Immature natural killer cell (primary cell): ENCODE data around the gene ZNF74. TPM values are rescaled to one million over a fixed set of nuclear protein-coding genes. Genes with fewer than 3 reads are reported as not detected.

ENCODE experiments used
- DNase-seq, 3 donors: peaks; one replicate each; pipeline ENCODE4 v3.0.0; 2022; ENCODE audit warnings: mixed read lengths in 1 of 3
- H3K27ac Mint-ChIP-seq, 6 donors: one replicate each; pipeline ENCODE4 v1.8.0; 2020; ENCODE audit warnings: mixed read lengths in 6 of 6, mild to moderate bottlenecking in 5 of 6, inconsistent platforms in 4 of 6, moderate library complexity in 3 of 6
- H3K27me3 Mint-ChIP-seq, 3 donors: one replicate each; pipeline ENCODE4 v1.8.0; 2020 to 2021; ENCODE audit warnings: low read depth in 3 of 3, mild to moderate bottlenecking in 3 of 3, mixed read lengths in 3 of 3, moderate library complexity in 3 of 3, inconsistent platforms in 1 of 3
- H3K36me3 Mint-ChIP-seq, 3 donors: one replicate each; pipeline ENCODE4 v1.8.0; 2020; ENCODE audit warnings: mixed read lengths in 3 of 3, inconsistent platforms in 2 of 3, mild to moderate bottlenecking in 2 of 3
- H3K4me1 Mint-ChIP-seq, 2 donors: one replicate each; pipeline ENCODE4 v1.8.0; 2020; ENCODE audit warnings: inconsistent platforms in 2 of 2, mild to moderate bottlenecking in 2 of 2, mixed read lengths in 2 of 2, moderate library complexity in 1 of 2
- H3K4me3 Mint-ChIP-seq, 5 donors: one replicate each; pipeline ENCODE4 v1.8.0; 2020; ENCODE audit warnings: mild to moderate bottlenecking in 5 of 5, mixed read lengths in 5 of 5, inconsistent platforms in 3 of 5, moderate library complexity in 3 of 5
- H3K9me3 Mint-ChIP-seq, 6 donors: one replicate each; pipeline ENCODE4 v1.8.0; 2020; ENCODE audit warnings: mild to moderate bottlenecking in 6 of 6, mixed read lengths in 6 of 6, inconsistent platforms in 4 of 6, moderate library complexity in 3 of 6
- polyA plus RNA-seq, 3 donors: library from polyadenylated mRNA; unstranded; fragments of 300-500 nt; fragmentation: Illumina TruSeq; gene quantifications; one replicate each; pipeline ENCODE4 v1.2.3, GENCODE V29; 2021

Gene ZNF74
- polyA plus RNA-seq, 3 donors from 2014 or later = 2.0 to 16.8 (median 6.7) TPM

DNA sequence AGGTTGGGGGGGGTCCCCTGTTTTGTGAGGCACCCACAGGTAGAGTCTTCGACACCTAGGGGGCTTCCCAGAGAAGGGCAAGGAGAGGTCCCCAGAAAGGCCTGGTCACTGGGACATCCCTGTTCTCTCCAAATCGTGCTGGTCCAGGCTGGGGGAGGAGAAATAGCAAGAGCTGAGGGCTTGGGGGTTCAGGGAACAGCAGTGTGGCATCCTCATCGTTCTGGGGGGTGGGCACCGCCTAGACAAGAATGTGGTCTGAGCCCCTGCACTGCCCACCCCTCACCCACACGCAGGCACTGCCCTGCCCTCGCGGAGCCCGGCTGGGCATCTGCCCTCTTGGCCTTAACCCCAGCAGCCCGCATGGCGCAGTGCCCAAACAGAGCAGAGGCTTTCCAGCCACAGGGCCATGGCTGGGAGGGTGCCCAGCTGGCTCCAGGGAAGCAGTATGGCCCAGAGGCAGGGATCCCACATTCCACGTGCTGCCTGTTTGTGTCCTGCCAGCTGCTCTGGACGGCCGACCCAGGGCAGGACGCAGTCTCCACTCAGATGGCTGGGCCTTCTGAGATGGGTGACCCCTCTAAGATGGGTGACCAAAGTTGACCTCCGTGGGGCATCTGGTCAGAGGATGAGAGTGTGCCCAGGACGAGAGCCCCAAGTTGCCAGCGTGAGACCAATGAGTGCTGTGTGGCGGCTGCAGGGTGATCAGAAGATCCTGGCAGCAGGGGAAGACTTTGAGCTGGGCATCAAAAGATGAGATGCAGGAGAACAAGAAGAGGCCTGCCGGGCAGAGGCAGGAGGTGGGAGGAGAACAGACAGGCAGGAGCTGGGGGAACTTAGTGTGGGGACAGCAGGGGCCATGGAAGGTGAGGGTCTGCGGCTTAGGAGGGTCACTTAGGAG is 29.3 kb downstream of the ZNF74 start:
- Mint-ChIP-seq H3K4me1 (peaks cover 1 to 2% of the 10 kb centered on the region in 2 donors), H3K27ac (no peak overlapping the region), H3K27me3 (peaks cover 5 to 14% (median 6%) of the 10 kb centered on the region in 3 donors), H3K9me3 (no peaks in the 10 kb centered on the region), H3K4me3 (peak overlapping the region in 2 of 5 donors; percentile 23 to 45), H3K36me3 (no peaks in the 10 kb centered on the region)
- DNase-seq = no peak

DNA sequence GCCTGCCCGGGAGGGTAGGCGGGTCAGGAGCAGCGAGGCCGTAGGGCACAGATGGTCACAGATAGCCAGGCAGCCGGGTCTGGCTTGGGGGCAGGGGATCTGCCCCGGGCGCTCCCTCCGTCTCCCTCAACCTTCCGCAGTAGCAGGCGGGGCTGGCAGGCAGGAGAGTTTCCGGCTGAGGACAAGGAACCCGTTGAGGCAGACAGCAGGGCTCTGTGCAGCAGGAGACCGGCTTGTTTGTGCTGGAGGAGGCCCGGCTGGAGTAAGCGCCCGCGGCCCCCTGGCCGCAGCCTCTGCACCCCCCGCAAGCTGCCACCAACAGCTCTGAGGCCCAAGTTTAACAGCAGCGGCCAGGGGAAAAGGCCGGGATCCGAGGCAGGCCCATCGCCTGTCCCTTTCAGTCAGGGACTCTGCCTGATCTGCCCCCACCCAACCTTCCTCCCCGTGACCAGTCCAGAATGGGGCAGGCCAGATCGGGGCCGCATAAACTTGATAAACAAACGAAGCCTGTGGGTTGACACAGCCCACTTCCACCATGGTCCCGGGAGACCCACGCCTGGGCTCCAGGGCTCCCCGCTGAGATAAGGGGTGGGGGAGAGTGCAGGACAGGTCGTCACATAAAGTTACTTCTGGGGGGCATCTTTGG is 30.1 kb downstream of the ZNF74 start:
- no peak overlapping the region for H3K27ac Mint-ChIP-seq
- H3K4me3 Mint-ChIP-seq = peak overlapping the region in 1 of 5 donors; percentile 33

DNA sequence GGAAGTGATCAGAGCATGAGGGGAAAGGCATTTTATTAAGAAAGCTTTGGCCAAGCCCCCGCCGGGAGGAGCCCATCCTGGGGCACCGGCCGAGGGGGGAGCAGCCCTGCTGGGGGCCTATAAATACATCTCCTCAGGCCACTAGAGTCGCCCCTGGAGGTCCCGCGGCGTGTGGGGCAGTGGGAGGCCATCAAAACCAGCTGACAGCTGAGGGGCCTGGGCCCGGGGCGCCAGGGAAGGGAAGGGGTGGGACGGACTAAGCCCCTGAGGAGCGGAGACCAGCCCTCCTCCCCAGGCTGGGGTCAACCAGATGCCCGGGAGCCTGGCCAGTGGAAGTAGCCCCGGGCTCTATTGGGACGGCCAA is 30.6 kb downstream of the ZNF74 start:
- DNase-seq = no peak
- Mint-ChIP-seq H3K27me3 (peaks cover 6 to 13% (median 9%) of the 10 kb centered on the region in 3 donors), H3K4me1 (peaks cover 6 to 7% of the 10 kb centered on the region in 2 donors), H3K36me3 (no peaks in the 10 kb centered on the region), H3K4me3 (no peak overlapping the region), H3K9me3 (no peaks in the 10 kb centered on the region), H3K27ac (no peak overlapping the region)

More for the DNA sequence above, 30.1 kb downstream of the ZNF74 start:
- Mint-ChIP-seq H3K4me1 (peaks cover 3 to 5% of the 10 kb centered on the region in 2 donors), H3K9me3 (no peaks in the 10 kb centered on the region), H3K27me3 (peaks cover 6 to 13% (median 6%) of the 10 kb centered on the region in 3 donors), H3K36me3 (no peaks in the 10 kb centered on the region)
- no peak for DNase-seq

DNA sequence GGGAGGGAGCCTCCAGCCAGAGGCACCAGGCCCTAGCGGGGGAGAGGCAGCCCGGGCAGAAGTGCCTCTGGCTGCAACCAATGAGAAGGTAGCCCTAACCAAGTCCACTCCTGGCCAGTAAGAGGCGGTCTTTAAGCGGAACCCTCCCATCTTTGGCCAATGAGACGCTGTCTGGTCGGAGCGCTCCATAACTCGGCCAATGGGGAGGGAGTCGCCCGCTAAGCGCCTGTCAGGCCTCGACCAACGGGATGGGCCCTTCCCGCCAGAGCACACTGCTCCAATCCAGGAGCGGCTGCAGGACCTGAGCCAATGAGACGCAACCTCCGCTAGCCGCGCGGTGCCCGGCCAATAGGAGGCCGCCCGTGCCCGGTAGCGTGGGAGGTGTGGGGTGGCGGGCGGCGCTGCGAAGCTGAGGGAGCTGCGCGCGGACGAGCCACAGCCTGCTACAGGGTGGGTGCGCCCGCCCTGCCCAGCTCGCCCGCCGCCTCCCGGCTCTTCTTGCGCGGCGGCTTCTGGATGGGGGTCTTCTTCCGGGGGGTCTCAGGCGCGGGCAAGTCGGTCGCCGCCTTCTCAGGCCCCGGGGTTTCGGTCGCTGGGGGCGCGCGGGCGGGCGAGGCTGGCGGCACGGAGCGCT is 31.1 kb downstream of the ZNF74 start:
- no peak for DNase-seq
- Mint-ChIP-seq H3K4me1 (peaks cover 7% of the 10 kb centered on the region in 2 donors), H3K4me3 (peak overlapping the region in 2 of 5 donors; percentile 27 to 44), H3K27me3 (peaks cover 6 to 13% (median 9%) of the 10 kb centered on the region in 3 donors), H3K9me3 (no peaks in the 10 kb centered on the region), H3K27ac (no peak overlapping the region), H3K36me3 (no peaks in the 10 kb centered on the region)

DNA sequence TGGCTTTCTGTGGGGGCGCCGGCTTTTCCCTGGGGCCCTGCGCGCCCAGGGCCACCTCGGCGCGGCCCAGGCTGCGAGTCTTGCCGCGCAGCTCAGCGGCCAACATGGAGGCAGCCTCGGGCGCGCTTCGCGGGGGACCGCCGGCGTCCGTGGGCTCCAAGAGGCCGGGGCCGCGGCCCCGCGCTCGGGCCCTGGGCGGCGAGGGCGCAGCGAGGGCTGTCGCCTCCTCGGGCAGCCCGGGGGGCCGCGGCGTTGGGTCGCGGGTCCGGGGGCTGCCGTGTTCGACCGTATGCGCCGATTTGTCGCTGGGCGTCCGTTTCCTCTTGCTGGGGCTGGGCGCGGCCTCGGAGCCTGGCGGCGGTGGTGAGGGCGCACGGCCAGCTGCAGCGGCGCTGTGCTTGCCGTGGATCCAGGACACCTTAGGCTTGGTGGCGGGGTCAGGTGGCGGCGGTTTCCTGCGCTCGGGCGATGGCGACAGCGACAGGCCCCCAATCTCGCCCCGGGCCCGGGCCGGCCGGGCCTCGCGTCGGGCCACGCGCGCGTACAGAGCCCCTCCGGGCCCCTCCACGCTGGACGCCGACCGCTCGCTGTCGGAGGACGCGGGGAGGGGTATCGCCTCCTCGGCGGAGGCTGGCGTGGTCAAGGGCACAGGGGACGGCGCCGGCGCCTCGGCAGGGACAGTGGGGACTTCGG is 31.8 kb downstream of the ZNF74 start:
- no peak overlapping the region for H3K4me3 Mint-ChIP-seq
- no peaks in the 10 kb centered on the region for H3K9me3 Mint-ChIP-seq
- H3K4me1 Mint-ChIP-seq = peaks cover 7 to 13% of the 10 kb centered on the region in 2 donors
- H3K27ac Mint-ChIP-seq = no peak overlapping the region
- no peak for DNase-seq
- H3K36me3 Mint-ChIP-seq = no peaks in the 10 kb centered on the region
- H3K27me3 Mint-ChIP-seq = peaks cover 6 to 14% (median 9%) of the 10 kb centered on the region in 3 donors

DNA sequence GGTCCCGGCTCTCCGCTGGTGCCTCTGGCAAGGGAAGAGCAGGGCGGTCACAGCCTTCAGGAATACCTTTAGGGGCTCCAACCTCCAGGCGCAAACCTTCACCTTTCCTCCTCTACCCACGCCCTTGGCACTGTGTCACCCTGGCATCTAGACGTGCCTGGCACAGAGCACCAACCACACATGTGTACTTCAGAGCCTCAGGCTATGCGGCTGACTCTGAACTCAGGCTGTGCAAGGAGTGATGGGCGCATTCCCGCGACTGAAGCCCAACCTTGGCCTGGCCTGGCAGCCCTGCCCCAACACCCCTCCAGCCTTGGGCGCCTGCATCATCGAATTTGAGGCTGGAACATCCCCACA is 32.3 kb downstream of the ZNF74 start:
- no peak for DNase-seq
- Mint-ChIP-seq H3K4me1 (peaks cover 7 to 15% of the 10 kb centered on the region in 2 donors), H3K9me3 (no peaks in the 10 kb centered on the region), H3K4me3 (peak overlapping the region in 1 of 5 donors; percentile 21), H3K36me3 (no peaks in the 10 kb centered on the region), H3K27me3 (peaks cover 6 to 14% (median 9%) of the 10 kb centered on the region in 3 donors), H3K27ac (no peak overlapping the region)

DNA sequence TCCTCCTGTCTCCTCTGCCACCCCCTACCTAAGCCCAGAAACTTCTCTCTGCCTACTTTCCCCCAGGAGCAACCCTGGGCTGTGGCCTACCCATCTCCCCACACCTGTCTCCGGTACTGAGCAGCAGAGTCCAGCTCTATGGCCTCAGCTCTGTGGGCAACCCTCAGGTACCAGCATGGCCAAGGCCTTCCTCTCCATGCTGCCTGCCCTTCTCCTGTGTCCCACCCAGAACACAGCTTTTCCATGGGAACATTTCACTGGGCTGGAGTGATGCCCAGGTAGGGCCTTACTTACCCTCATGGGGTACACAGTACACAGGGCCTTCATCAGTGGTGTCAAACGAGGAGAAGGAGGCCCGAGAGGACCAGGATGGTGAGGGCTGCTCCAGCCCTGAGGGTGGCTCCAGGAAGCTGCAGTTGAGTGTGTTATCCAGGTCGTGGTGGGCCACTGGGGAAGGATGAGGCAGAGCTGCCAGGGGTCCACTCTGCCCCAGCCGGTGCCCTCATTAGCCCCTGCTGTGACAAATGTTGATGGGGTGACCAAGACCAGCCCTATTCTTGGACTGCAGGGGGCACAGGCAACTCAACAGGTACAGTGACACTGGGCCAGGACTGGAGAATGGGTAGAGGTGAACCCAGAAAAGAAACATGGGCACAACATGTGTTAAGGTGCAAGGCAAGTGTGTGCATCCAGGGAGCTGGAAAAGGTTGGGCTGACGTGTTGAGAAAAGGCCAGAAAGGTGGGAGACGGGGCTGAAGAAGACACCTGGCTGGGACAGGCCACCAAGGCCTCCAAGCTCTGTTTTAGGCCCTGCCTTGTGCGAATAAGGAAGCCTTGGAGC is 33.4 kb downstream of the ZNF74 start:
- Mint-ChIP-seq H3K4me3 (peak overlapping the region in 4 of 5 donors; percentile 29 to 75 (median 54)), H3K4me1 (peaks cover 7 to 18% of the 10 kb centered on the region in 2 donors), H3K9me3 (no peaks in the 10 kb centered on the region), H3K27ac (no peak overlapping the region), H3K27me3 (peaks cover 8 to 14% (median 10%) of the 10 kb centered on the region in 3 donors), H3K36me3 (no peaks in the 10 kb centered on the region)
- no peak for DNase-seq

DNA sequence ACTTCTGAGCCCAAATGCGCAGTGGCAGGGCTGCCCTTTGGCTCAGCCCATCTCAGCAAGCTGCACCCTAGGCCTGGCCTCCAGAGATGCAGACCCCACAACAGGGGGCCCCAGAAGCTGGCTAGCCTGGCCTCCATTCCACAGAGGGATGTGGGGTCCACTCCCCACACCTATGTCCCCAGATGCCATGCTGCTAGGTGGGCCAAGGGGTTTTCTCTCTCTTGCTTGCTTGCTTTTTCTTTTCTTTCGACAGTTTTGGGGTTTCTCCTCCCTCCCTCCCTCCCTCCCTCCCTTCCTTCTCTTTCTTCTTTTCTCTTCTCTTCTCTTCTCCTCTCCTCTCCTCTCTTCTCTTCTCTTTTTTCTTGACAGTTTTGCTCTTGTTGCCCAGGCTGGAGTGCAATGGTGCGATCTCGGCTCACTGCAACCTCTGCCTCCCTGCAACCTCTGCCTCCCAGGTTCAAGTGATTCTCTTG is 34.0 kb downstream of the ZNF74 start:
- peaks cover 7 to 18% of the 10 kb centered on the region in 2 donors for H3K4me1 Mint-ChIP-seq
- H3K27ac Mint-ChIP-seq = no peak overlapping the region
- no peak for DNase-seq
- H3K9me3 Mint-ChIP-seq = no peaks in the 10 kb centered on the region
- H3K36me3 Mint-ChIP-seq = no peaks in the 10 kb centered on the region
- H3K4me3 Mint-ChIP-seq = peak overlapping the region in 3 of 5 donors; percentile 10 to 64 (median 21)
- peaks cover 8 to 18% (median 10%) of the 10 kb centered on the region in 3 donors for H3K27me3 Mint-ChIP-seq

DNA sequence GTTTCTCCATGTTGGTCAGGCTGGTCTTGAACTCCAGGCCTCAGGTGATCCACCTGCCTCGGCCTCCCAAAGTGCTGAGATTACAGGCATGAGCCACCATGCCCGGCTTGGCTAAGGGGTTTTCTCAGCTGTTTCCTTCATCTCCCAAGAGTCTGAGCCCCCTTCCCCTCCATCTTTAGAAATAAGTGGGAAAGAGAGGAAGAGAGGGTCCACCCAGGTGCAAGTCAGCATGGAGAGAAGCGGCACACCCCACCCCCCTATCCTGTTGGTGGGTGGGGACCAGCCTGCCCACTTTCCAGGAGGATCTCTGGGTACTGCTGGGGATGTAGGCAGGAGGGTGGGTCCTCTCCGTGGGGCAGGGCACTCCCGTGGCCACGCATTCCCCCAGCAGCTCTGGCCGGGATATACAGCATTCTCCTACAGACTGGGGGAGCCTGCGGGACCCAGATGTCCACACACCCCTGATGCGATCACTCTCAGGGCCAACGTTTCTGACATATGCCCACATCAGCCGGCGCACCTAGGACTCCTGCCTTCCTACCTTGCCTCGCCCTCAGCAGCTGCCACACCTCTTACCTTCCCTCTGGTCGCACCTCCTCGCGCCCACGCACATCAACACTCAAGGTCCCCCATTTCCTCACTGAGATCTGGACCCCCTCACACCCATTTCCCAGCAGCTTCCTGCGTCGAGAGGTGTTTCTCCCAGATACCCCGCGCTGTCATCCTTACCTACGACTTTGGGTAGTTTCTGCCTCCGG is 34.7 kb downstream of the ZNF74 start:
- DNase-seq = no peak
- Mint-ChIP-seq H3K27ac (peak overlapping the region in 3 of 6 donors; percentile 43 to 62 (median 61)), H3K9me3 (no peaks in the 10 kb centered on the region), H3K27me3 (peaks cover 4 to 20% (median 10%) of the 10 kb centered on the region in 3 donors), H3K36me3 (no peaks in the 10 kb centered on the region), H3K4me1 (peaks cover 7 to 18% of the 10 kb centered on the region in 2 donors), H3K4me3 (peak overlapping the region; percentile 75 to 88 (median 84))

DNA sequence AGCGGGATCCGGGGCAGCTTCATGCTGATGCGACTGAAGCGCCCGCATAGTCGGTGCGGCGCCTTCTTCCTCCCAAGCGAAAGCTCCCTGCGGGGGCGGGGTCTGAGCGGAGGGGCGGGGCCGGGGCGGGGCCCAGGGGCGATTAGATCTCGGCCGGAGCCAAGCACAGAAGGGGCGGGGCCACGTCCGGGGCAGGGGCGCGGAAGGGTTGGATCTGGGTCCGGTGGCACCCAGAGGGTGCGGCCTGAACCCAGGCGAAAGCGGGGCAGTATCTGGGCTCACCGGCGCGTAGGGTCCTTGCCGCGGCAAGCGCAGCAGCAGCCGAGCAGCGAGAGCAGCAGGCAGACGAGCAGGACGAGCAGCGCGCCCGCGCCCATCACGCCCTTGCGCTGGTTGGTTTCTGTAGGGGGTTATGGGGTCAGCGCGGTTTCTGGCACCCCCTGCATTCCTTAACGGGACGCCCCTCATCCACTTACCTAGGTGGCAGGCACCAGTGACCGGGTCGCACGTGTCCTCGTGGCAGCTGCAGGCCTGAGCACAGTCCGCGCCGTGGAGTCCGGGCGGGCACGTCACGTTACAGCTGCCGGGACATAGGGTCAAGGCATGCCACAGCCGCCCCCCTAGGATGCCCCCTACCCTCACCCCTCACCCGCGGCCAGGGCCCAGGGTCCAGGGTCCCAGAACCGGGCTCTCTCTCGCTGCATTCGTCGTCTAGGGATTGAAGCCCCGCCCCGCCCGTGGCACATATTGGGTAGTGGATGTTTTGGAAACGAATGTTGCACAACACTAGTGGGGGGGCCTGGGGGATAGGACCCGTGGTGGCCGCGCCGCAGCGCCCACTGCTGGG is 35.5 kb downstream of the ZNF74 start:
- peak overlapping the region; percentile 75 to 88 (median 84) for H3K4me3 Mint-ChIP-seq
- H3K4me1 Mint-ChIP-seq = peaks cover 7 to 18% of the 10 kb centered on the region in 2 donors
- H3K9me3 Mint-ChIP-seq = no peaks in the 10 kb centered on the region
- no peaks in the 10 kb centered on the region for H3K36me3 Mint-ChIP-seq
- H3K27me3 Mint-ChIP-seq = peaks cover 4 to 23% (median 13%) of the 10 kb centered on the region in 3 donors
- peak overlapping the region in 3 of 6 donors; percentile 43 to 62 (median 61) for H3K27ac Mint-ChIP-seq
- peak; percentile 67 to 77 (median 74) for DNase-seq

DNA sequence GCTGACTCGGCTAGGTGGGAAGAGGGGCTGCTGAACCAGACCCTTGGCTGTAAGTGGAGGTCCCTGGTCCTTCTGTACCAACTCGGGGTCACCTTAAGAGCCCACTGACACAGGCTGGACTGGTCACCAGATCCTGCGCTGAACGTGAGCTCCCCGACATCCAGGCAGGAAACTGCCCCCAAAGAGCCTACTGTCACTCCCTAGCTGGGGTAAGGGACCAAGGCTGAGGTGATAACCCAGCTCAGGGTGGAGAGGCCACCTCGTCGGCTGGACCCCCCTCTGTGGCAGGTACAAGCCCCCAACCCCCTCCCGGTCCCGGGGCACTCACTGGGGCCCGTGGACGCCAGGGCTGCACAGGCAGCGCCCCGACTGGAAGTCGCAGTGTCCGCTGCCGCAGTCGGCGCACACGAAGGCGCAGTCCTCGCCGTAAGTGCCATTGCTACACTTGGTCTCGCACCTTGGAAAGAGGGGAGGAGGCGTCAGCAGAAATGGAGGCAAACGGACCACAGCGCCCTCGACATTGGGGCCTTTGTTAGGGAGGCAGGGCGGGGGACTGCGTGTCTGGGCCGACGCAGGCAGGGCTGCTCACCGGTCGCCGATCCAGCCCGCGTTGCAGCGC is 36.3 kb downstream of the ZNF74 start:
- Mint-ChIP-seq H3K36me3 (no peaks in the 10 kb centered on the region), H3K4me3 (peak overlapping the region; percentile 75 to 88 (median 84)), H3K27ac (peak overlapping the region in 1 of 6 donors; percentile 57), H3K4me1 (peaks cover 7 to 18% of the 10 kb centered on the region in 2 donors), H3K27me3 (peaks cover 4 to 30% (median 20%) of the 10 kb centered on the region in 3 donors), H3K9me3 (no peaks in the 10 kb centered on the region)
- peak; percentile 37 to 48 (median 47) for DNase-seq
